Raji (cell line): ENCODE measurements around the gene ESRRB.

Source experiments
- POLR2A ChIP-seq: IDR thresholded peaks from 2 replicates; pipeline ENCODE4 v1.6.1; 2011; ENCODE audit warnings: low read depth, low read length, control low read depth; ENCODE audit not compliant: insufficient read depth

The ESRRB gene

DNA sequence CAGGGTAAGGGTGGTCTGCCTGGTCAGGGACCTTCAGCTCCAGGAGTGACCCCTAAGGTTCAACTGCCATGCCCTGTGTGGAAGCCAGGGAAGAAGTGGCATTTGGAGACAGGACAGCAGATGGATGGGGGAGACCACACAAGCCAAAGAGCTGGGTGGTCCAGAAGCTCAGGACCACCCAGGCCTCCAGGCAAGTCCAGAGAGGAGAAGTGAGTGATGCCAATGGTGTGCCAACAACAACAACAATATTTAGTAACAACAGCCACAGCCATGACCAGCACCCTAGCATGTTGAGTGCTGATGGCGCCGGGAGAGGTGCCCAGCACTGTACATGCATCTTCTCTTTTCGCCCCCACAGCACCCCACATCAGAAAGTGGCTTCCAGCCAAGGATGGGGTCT lies 113.7 kb downstream of the ESRRB start:
- TF ChIP-seq POLR2A, result no peak

DNA sequence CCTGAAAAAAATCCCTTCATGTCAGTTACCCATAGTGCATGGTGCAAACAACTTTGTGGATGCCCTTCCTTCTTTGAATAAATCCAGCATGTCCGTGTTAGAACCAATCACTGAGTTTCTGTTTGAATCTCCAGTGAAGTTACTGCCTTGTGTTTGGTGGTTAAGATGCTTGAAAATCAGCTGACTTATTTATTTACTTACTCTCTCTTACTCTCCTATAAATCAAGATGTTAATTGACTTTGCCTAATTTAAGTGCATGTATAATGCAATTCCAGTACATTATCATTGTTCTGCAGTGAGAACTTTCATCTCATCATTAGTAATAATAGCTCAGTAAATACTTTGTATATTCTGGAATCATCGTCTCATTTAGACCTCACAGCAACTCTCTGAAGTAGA lies 114.2 kb downstream of the ESRRB start:
- no peak for TF ChIP-seq POLR2A

DNA sequence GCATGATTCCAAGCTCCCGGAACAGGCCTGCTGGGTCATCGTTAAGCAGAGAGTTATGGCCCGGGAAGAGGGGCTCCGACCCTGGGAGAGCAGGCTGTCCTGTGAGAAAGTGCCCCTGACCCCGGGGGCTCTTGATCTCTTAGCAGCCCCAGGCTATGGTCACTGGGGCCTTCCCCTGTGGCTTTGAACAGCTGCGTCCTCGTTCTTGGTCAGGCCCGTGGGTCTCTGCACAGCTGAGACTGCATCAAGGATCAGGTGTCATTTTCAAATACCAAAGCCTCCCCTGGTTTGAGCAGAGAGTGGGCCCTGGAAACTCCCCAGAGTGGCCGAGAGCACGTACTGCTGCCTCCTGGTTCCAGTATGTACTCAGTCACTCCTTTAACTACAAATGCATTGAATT lies 114.8 kb downstream of the ESRRB start:
- TF ChIP-seq POLR2A, result no peak

DNA sequence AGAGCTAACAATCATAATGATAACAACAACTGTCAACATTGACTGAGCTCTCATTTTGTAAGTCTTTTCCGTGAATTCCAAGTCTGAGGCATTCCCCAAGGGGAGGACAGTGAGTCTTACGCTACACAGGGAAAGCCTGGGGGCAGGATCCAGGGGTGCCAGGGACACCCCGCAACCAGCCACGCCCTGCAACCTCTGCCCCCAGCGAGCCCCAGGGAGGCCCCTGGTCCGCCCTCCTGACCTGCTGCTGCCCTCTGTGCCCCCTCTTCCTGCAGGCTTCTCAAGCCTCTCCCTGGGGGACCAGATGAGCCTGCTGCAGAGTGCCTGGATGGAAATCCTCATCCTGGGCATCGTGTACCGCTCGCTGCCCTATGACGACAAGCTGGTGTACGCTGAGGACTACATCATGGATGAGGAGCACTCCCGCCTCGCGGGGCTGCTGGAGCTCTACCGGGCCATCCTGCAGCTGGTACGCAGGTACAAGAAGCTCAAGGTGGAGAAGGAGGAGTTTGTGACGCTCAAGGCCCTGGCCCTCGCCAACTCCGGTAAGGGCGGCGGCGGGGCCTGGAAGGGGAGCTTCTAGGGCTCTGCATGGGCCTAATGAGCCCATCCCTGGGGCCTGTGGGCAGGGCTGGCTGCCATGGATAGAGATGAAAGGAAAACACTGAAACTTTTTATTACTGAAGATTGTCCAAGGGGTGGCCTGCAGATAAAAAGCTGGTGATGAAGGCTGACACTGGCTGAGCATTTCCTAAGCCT lies 115.4 kb downstream of the ESRRB start:
- no peak for TF ChIP-seq POLR2A

DNA sequence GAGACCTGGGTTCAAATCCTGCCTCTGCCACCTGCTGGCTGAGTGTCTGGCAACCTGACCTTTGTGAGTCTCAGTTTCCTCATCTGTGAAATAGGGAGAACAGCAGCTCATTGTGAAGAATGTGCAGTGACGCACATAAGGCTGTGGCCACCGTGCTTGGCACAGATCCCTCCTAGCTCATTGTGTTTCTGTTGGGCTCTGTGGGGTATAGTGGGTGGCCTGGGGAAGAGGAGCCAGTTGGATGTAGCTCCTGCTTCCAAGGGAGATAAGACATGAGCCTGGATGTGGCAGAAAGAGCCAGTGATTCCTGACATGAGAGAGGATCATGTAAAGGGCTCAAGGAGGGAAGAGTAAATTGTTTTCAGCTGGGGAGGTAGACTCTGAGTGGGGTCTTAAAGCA lies 120.0 kb downstream of the ESRRB start:
- TF ChIP-seq POLR2A, result no peak

DNA sequence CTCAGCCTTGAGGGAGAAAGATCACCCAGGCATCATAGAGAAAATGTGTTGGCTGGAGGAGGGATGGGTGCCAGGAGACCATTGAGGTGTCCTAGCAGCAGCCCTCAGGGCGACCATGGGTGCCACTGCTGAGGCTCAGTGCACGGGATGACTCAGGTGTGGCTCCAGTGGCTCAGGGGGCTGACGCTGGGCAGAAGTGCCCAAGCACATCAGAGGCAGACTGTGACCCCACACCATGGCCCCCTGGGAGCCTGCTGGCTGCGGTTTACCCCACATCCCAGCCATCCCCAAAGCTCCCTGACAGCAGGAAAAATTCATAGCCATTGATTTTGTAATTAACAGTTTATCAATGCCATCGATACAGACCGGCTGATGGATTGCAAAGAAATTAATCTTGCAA lies 120.7 kb downstream of the ESRRB start:
- TF ChIP-seq POLR2A, result no peak

DNA sequence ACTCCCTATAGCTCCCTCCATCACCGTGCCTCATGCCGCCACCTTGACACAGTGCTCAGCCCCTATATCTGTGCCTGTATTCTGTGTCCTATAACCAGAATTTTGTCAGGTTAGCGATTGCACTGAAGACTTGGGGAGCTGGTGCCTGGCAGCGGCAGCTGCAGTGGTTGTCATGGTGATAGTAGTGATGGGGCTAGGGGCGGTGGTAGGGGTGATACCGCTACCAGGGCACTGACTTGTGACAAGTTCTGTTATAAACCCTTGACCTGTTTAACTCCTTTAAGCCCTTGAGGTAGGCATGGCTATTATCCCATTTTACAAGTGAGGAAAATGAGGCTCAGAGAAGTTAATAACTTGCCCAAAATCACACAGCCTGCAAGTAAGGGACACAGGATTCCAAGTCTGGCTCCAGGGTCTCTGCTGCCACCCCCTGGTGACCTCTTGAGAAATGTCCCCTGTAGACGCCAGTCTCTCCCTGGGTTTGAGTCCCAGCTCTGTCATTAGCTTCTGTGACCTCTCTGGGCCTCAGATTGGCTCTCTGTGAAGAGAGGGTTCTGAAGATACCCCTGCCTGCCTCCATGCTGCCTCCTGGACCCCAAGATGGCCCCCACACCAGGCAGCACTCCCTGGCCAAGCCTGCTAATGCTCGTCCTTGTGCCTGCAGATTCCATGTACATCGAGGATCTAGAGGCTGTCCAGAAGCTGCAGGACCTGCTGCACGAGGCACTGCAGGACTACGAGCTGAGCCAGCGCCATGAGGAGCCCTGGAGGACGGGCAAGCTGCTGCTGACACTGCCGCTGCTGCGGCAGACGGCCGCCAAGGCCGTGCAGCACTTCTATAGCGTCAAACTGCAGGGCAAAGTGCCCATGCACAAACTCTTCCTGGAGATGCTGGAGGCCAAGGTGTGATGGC lies 121.9 kb downstream of the ESRRB start:
- no peak for TF ChIP-seq POLR2A

DNA sequence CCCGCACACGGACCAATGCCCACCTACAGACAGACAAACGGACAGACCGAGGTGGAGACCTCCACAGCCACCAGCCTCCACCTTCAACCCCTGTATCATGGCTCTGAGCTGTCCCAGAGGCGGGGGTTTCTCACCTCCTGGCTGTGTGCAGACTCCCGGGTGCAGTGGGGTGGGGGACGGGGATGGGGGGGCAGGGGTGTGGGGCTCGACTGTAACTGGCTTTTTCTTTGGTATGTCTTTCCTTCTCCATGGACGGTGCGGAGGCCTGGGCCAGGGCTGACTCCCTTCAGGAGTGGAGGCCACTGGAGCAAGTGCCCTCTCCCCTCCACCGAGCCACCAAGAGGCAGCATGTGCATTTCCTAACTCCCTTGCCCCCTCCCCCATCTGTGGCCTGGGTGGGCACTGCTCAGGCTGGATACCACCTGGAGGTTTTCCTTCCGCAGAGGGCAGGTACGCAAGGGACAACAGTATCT lies 122.6 kb downstream of the ESRRB start:
- no peak for TF ChIP-seq POLR2A

DNA sequence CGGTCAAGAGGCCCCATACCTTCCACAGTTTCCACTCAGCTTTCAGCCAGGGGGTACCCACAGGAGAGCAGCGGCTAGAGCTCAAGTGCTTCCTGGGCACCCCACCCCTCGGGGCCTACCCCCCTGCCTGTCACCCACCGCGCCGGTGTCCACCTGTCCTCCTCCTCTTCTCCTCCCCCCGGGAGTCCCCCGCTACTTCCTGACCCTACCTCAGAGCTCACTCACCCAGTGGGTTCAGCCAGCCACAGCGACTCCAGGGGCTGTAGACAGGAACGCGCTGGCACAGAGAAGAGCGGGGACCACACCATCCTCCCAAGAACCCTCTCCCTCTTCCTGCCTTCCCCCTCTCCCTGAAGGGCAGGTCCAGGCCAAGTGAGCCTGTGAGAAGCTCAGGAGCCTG lies 123.0 kb downstream of the ESRRB start:
- no peak for TF ChIP-seq POLR2A

DNA sequence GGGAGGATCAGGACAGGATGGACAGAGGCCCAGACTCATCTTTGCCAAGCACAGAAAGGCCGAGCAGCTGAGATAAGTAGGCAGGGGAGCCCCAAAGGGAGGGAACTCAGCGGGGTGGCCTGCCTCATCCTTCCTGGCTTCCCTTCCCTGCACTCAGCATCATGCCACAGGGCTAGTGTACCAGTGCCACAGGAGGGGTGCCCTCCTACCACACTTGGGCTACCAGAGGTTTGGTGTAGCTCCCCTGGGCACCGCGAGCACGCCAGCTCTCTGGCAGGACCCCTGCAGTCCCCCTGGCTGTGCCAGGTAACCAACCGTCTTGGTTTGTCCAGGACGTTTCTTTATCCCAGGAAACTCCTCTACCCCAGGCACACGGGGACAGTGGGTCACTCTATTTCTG lies 123.5 kb downstream of the ESRRB start:
- TF ChIP-seq POLR2A, result no peak

DNA sequence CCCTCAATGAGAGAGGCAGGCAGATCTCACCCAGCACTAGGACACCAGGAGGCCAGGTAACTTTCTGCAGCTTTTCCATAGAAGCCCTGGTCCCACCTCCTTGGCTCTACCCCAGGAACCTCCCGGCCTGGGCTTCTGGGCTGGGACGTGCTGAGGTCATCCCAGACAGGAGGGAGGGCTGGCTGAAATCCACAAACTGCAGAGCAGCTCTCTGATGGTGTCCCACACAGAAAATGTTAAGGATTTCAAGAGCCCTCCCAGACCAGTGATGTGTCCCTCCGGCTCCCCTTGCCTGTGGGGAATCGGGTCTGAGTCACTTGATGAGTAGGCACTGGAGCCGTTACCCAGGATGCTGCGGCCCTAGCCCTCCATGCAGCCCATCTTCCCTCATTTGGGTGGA lies 124.1 kb downstream of the ESRRB start:
- TF ChIP-seq POLR2A, result no peak

DNA sequence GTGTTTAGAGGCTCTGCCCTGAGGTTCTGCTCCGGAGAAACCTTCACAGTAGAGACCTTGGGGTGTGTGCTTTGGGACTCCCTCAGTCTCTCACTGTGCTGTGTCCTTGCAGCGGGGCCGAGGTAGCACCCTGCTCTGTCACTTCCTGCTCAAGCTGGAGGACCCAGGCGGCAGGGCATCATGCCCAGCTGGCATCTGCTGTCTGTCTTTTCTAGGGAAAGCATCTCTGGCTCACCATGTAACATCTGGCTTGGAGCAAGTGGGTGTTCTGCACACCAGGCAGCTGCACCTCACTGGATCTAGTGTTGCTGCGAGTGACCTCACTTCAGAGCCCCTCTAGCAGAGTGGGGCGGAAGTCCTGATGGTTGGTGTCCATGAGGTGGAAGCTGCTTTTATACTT lies 124.5 kb downstream of the ESRRB start:
- TF ChIP-seq POLR2A, result no peak

DNA sequence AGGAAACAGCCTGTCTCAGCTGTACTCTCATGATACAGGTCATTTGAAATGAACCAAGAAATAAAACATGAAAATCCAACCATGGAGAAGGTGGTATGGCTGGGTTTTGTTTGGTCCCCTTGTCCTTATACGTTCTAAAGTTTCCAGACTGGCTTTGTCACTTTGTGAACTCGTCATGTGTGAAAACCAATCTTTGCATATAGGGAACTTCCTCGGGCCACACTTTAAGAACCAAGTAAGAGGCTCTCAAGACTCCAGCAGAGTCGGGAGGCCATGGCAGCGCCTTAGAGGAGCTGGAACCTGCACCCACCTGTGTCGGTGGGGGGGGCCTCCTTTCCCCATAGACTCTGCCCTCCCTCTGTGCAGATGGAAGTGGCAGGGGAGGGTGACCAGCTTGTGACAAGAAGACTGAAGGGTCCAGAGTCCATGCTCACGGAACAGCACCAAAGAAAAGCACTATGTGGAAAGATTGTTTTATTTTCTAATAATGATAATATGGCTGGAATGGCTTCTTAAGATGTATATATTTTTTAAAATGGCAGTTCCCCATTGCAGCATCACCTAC lies 125.3 kb downstream of the ESRRB start:
- no peak for TF ChIP-seq POLR2A

DNA sequence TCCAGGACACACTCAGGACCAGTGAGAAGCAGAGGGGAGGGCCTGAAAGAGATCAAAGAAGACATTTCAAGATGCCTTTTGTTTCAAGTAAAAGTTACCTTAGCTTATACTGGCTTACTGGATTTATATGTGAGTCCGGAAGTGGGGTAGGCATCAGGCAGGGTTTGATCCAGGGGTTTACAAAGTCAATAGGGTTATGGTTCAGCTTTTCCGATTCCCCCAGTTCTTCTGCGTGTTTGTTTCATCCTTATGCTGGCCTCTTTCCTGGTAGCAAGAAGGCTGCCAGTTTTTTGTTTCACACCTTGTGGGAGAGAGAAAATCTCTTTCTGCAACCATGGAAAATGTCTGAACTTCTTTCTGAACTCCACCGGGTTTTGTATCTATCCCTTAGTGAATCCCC lies 126.3 kb downstream of the ESRRB start:
- no peak for TF ChIP-seq POLR2A

DNA sequence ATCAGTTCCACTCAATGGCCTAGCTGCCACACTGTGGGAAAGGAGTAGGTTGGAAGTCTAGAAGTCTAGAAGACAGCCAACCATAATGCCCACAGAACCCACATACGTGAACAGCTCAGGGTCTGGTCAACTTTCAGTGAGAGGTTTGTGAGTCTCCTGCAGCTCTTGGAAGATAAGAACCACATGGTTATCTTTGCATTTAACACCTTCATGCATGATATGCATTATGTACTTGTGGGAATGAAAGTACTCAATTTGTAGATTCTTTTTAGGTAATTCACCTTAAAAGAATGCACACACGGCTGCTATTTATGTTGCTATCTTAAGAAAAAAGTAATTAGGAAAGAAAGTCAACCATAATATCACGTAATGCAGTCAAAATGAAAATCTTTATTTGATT lies 126.7 kb downstream of the ESRRB start:
- TF ChIP-seq POLR2A, result no peak

DNA sequence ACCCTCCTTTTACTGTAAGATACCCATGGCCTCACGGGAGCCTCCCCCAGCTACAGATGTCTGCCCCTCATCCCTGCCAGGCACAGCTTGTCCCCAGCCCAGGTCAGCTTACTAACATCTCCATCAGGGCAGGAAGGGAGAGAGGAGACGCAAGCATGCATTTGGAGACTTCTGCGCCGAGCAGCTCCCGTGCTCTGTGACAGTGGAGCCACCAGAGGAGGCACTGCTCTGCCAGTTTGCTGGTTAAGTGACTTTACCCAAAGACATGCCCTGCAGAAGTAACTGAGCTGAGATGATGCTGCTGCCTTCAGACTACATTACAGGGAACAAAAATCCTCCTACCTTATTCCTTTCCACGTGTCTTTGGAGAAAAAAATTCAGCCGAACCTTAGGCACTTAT lies 133.4 kb downstream of the ESRRB start:
- TF ChIP-seq POLR2A, result no peak

DNA sequence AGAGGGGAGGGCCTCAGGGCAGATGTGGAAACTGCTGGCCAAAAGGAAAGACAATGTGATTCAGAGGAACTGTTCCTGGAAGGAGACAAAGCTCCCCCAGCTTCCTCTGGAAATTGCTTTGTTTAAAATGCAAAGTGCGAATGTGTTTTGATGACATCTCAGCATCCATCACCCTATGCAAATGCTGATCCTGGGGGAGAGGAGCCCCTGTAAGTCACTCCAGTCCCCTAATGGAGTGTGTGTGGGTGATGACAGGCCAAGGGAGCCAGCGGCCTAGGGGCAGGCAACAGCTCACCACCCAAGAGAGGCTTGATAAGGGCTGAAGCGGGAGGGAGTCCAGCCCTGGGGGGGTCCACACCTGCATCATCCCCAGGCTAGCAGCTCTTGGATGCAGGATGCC lies 134.2 kb downstream of the ESRRB start:
- TF ChIP-seq POLR2A, result no peak
